GM18870 (cell line): ENCODE data around the gene NOTCH4.
"Not testable (repeated sequence)": the region's sequence is repeated elsewhere in the genome, so short reads cannot be mapped to it uniquely, and the experiment has no call there.

Experiments used
- ATAC-seq: cut with Tn5 transposase; IDR thresholded peaks from one replicate; pipeline ENCODE4 v1.9.1; 2021; ENCODE audit warnings: moderate library complexity; ENCODE audit not compliant: unreplicated experiment

Gene NOTCH4

GRCh38 chr6:32223258-32224235 is at the start of gene NOTCH4:
NOTCH4 (minus strand) TSS chr6:32224067; CDS start chr6:32223928, 139 bp downstream.
- no peak for ATAC-seq

GRCh38 chr6:32271429-32271828 is 47.6 kb upstream of the NOTCH4 start:
- no peak for ATAC-seq

GRCh38 chr6:32268459-32268858 is 44.6 kb upstream of the NOTCH4 start:
- ATAC-seq = not testable (repeated sequence)

GRCh38 chr6:32267035-32267434 is 43.2 kb upstream of the NOTCH4 start:
- ATAC-seq = no peak

- not testable (repeated sequence) for ATAC-seq
Measured at GRCh38 chr6:32257262-32257661, 33.4 kb upstream of the NOTCH4 start.

GRCh38 chr6:32255199-32256153 is 31.6 kb upstream of the NOTCH4 start:
- no peak for ATAC-seq

- no peak for ATAC-seq
Measured at GRCh38 chr6:32254761-32255198, 30.9 kb upstream of the NOTCH4 start.

GRCh38 chr6:32252331-32253009 is 28.6 kb upstream of the NOTCH4 start:
- no peak for ATAC-seq

- no peak for ATAC-seq
Measured at GRCh38 chr6:32249262-32249661, 25.4 kb upstream of the NOTCH4 start.

GRCh38 chr6:32247401-32247800 is 23.5 kb upstream of the NOTCH4 start:
- no peak for ATAC-seq

- no peak for ATAC-seq
Measured at GRCh38 chr6:32244946-32245398, 21.1 kb upstream of the NOTCH4 start.

- no peak for ATAC-seq
Measured at GRCh38 chr6:32244270-32244669, 20.4 kb upstream of the NOTCH4 start.

GRCh38 chr6:32242318-32242813 is 18.5 kb upstream of the NOTCH4 start:
- not testable (repeated sequence) for ATAC-seq

GRCh38 chr6:32240686-32241085 is 16.8 kb upstream of the NOTCH4 start:
- ATAC-seq = no peak

GRCh38 chr6:32239462-32239861 is 15.6 kb upstream of the NOTCH4 start:
- ATAC-seq = no peak

GRCh38 chr6:32234934-32235333 is 11.1 kb upstream of the NOTCH4 start:
- ATAC-seq = no peak

- ATAC-seq = no peak
Measured at GRCh38 chr6:32226434-32226833, 2.6 kb upstream of the NOTCH4 start.

- no peak for ATAC-seq
Measured at GRCh38 chr6:32224696-32225095, 829 bp upstream of the NOTCH4 start.

GRCh38 chr6:32222333-32223230 is 1.3 kb downstream of the NOTCH4 start:
- no peak for ATAC-seq
